AG04449 (cell line): ENCODE measurements around the gene COL23A1.
"Not testable (repeated sequence)": the region's sequence is repeated elsewhere in the genome, so short reads cannot be mapped to it uniquely, and the experiment has no call there.

Source experiments
- CTCF ChIA-PET: fragments of 350-600 bp; formaldehyde crosslinking; extraction: SDS; loops from one replicate; lab custom pipeline; 2021; ENCODE audit warnings: antibody characterized with exemption; lab: Yijun Ruan, JAX
- POLR2A ChIA-PET: fragments of 400-600, 350-600 bp; formaldehyde crosslinking; extraction: SDS; loops from one replicate; lab custom pipeline; 2020; ENCODE audit warnings: antibody characterized with exemption, inconsistent platforms; lab: Yijun Ruan, JAX
- DNase-seq: peaks from one replicate; pipeline ENCODE4 v3.0.0-alpha.2; 2010; ENCODE audit warnings: low read depth, low spot score
- H3K4me3 ChIP-seq: 2 replicates; pipeline ENCODE4 v1.5.1; 2011; ENCODE audit warnings: low read depth, mild to moderate bottlenecking, control low read depth, low read length
- CTCF ChIP-seq: IDR thresholded peaks from one replicate; pipeline ENCODE4 v1.5.1; 2011; ENCODE audit warnings: mild to moderate bottlenecking, moderate library complexity, low read length, control low read depth, inconsistent platforms; ENCODE audit not compliant: insufficient read depth; ENCODE audit errors: missing control alignments

The COL23A1 gene

GRCh38 chr5:178307267-178308045, 282.7 kb downstream of the COL23A1 start:
- no peak overlapping the region for H3K4me3 ChIP-seq
- no peak for TF ChIP-seq CTCF
- POLR2A ChIA-PET = no interaction called here
- no peak for DNase-seq
- CTCF ChIA-PET = no interaction called here

GRCh38 chr5:178306430-178307225, 283.6 kb downstream of the COL23A1 start:
- no peak for DNase-seq
- CTCF ChIA-PET = no interaction called here
- POLR2A ChIA-PET = no interaction called here
- no peak for TF ChIP-seq CTCF
- H3K4me3 ChIP-seq = no peak overlapping the region

- H3K4me3 ChIP-seq = no peak overlapping the region
- no peak for TF ChIP-seq CTCF
- DNase-seq = no peak
- CTCF ChIA-PET = no interaction called here
- POLR2A ChIA-PET = no interaction called here
Observed at GRCh38 chr5:178305801-178306200, 284.4 kb downstream of the COL23A1 start.

GRCh38 chr5:178304761-178305645, 285.2 kb downstream of the COL23A1 start:
- CTCF ChIA-PET = no interaction called here
- no peak overlapping the region for H3K4me3 ChIP-seq
- POLR2A ChIA-PET = no interaction called here

GRCh38 chr5:178304016-178304415, 286.2 kb downstream of the COL23A1 start:
- H3K4me3 ChIP-seq = no peak overlapping the region
- ChIA-PET POLR2A (no interaction called here), CTCF (no interaction called here)
- TF ChIP-seq CTCF = no peak
- no peak for DNase-seq

More at GRCh38 chr5:178304761-178305645, 285.2 kb downstream of the COL23A1 start:
- TF ChIP-seq CTCF = no peak
- no peak for DNase-seq

- H3K4me3 ChIP-seq, CTCF ChIA-PET, DNase-seq, POLR2A ChIA-PET: not testable (repeated sequence)
Observed at GRCh38 chr5:178302321-178302720, 287.9 kb downstream of the COL23A1 start.
